Activated CD8-positive, alpha-beta T cell treated with anti-CD3 and anti-CD28 coated beads for 36 hours (primary cell): Measurements from ENCODE around the gene TRAPPC12. TPM values are rescaled to one million over a fixed set of nuclear protein-coding genes. Genes with fewer than 3 reads are reported as not detected.

Source experiments
- ATAC-seq: fragments of 200-7000 bp; cut with Tn5 transposase; one replicate; pipeline ENCODE4 v1.10.0; 2021; ENCODE audit warnings: mild to moderate bottlenecking, moderate library complexity
- CTCF ChIA-PET: fragments of 350-600 bp; sonication (Branson Sonifier 250); formaldehyde crosslinking; loops from one replicate; lab custom pipeline; 2021; ENCODE audit warnings: antibody characterized with exemption; lab: Charles Lee
- POLR2A ChIA-PET: fragments of 350-600 bp; sonication (Branson Sonifier 250); formaldehyde crosslinking; loops from one replicate; lab custom pipeline; 2021; ENCODE audit warnings: antibody characterized with exemption; lab: Charles Lee
- DNase-seq: peaks from one replicate; pipeline ENCODE4 v3.0.0-alpha.2; 2020
- H3K27ac Mint-ChIP-seq: one replicate; pipeline ENCODE4 v1.8.0; 2021; ENCODE audit warnings: mild to moderate bottlenecking, mixed read lengths
- H3K27me3 Mint-ChIP-seq: one replicate; pipeline ENCODE4 v1.8.0; 2021; ENCODE audit warnings: mixed read lengths
- H3K36me3 Mint-ChIP-seq: one replicate; pipeline ENCODE4 v1.8.0; 2021; ENCODE audit warnings: low read depth, mixed read lengths
- H3K4me1 Mint-ChIP-seq: one replicate; pipeline ENCODE4 v1.8.0; 2021; ENCODE audit warnings: low read depth, mixed read lengths
- H3K4me3 Mint-ChIP-seq: one replicate; pipeline ENCODE4 v1.8.0; 2021; ENCODE audit warnings: mild to moderate bottlenecking, moderate library complexity, mixed read lengths
- H3K9me3 Mint-ChIP-seq: one replicate; pipeline ENCODE4 v1.8.0; 2021; ENCODE audit warnings: mixed read lengths
- intact Hi-C: fragments of 100-400 bp; cut with micrococcal nuclease; formaldehyde crosslinking; loops from one replicate; pipeline ENCODE4 v1.10.0; 2022
- total RNA-seq, 2 experiments: library from RNA; stranded (reverse); gene quantifications; one replicate each; pipeline ENCODE4 v1.2.3, GENCODE V29; 2021
- TF ChIP-seq, protein P1 (sequence below): fragments of 200-600 bp; IDR thresholded peaks from one replicate; pipeline ENCODE4 v1.8.0; 2022; ENCODE audit warnings: antibody characterized with exemption, mild to moderate bottlenecking

TRAPPC12 gene
- total RNA-seq, 2 experiments from 2014 or later, result 52.9 to 65.3 TPM

DNA sequence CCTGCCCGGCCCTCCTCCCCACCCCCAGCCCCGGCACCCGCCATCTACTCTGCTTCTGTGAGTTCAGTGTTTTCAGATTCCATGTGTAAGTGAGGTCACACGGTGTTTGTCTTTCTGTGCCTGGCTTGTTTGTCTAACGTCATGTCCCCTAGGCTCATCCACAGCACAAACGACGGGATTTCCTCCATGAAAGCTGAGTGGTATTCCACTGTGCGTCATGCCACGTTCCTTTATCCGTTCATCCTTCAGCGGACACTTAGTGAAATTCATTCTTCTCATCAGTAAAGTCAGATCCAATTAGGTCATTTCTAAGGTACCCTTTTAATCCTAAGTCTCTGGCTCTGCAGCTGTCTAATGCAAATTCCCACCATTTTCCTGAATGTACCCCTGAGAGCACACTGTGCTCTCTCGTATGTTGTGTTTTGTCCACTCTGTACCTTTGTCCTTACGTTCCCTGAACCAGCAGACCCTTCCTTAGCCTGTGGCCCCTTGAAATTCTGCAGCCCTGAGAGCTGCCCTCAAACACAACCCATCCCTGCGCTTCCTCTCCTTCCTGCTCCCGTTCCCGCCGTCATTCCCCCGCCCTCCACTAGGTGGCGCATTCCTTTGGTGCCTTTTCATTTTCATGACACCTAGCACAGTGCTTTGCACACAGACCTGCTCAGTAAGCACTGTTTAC lies 44.1 kb downstream of the TRAPPC12 start:
- Mint-ChIP-seq H3K27me3 (no peaks in the 10 kb centered on the region), H3K4me1 (peaks cover 6% of the 10 kb centered on the region), H3K4me3 (no peak overlapping the region), H3K27ac (no peak overlapping the region), H3K36me3 (peaks cover 27% of the 10 kb centered on the region), H3K9me3 (no peaks in the 10 kb centered on the region)
- ChIA-PET POLR2A (no interaction called here), CTCF (interaction anchor here (0.6 to 5.6 kb wide), 30 partner anchors 8 to 241 kb away, joined by 3 to 34 read pairs (median 4); no protein-coding TSS in a partner anchor)
- TF ChIP-seq, protein P1, sequence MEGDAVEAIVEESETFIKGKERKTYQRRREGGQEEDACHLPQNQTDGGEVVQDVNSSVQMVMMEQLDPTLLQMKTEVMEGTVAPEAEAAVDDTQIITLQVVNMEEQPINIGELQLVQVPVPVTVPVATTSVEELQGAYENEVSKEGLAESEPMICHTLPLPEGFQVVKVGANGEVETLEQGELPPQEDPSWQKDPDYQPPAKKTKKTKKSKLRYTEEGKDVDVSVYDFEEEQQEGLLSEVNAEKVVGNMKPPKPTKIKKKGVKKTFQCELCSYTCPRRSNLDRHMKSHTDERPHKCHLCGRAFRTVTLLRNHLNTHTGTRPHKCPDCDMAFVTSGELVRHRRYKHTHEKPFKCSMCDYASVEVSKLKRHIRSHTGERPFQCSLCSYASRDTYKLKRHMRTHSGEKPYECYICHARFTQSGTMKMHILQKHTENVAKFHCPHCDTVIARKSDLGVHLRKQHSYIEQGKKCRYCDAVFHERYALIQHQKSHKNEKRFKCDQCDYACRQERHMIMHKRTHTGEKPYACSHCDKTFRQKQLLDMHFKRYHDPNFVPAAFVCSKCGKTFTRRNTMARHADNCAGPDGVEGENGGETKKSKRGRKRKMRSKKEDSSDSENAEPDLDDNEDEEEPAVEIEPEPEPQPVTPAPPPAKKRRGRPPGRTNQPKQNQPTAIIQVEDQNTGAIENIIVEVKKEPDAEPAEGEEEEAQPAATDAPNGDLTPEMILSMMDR, result peak; percentile 100
- ATAC-seq (peak; percentile 92), DNase-seq (peak; percentile 83)
- intact Hi-C loops, result loop anchor here (10.0 kb wide), 1 partner anchor 231 kb away; the partner anchor contains the start of gene ALLC

DNA sequence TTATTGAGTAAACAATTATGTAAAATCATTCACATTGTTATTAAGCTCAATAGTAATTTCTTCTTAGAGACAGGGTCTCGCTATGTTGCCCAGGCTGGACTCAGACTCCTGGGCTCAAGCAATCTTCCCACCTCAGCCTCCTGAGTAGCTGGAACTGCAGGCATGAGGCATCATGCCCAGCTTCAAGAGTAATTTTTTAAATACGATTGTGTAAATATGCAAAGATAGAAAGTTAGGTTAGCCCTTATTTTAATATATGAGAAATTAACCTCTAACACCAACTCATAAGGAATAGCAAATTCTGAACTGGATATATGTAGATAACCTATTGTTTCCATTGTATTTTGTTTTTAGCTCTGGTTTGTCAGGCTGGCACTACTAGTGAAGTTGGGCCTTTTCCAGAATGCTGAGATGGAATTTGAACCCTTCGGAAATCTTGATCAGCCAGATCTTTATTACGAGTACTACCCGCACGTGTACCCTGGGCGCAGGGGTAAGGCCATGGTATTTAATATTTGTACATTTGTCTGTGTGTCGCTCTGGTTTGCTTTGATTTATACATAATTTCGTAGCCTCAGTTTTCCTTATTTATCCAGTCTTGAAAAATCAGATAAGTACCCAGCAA lies 44.8 kb downstream of the TRAPPC12 start:
- intact Hi-C loops, result loop anchor here (10.0 kb wide), 1 partner anchor 231 kb away; the partner anchor contains the start of gene ALLC
- Mint-ChIP-seq H3K36me3 (peaks cover 29% of the 10 kb centered on the region), H3K27ac (no peak overlapping the region), H3K4me1 (peaks cover 7% of the 10 kb centered on the region), H3K9me3 (no peaks in the 10 kb centered on the region), H3K4me3 (no peak overlapping the region), H3K27me3 (no peaks in the 10 kb centered on the region)
- ChIA-PET POLR2A (interaction anchor here (1.2 kb wide), 1 partner anchor 10 kb away, joined by 4 read pairs; no protein-coding TSS in a partner anchor), CTCF (interaction anchor here (0.6 to 5.6 kb wide), 26 partner anchors 9 to 241 kb away, joined by 3 to 34 read pairs (median 4); no protein-coding TSS in a partner anchor)
- no peak for DNase-seq
- ATAC-seq, result no peak
- TF ChIP-seq, protein P1, result peak; percentile 86

DNA sequence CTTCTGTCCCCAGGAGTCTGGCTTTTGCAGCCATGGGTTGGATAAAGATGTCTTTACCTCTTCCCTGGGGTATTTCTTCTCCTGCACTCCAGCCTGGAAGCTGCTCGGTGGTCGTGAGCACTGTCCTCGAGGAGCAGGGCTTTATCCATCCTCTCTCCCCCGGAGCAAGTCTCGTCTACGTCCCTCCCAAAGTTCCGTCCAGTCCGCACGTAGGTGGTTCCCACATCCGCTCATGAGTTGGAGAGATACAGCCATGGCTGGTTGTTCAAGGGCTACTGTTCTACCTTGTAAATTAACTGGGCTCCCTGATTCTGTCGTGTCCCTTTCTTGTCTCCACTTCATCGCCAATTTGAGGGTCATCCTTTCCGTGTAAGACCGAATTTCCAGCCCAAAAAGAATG lies 47.1 kb downstream of the TRAPPC12 start:
- POLR2A ChIA-PET, result no interaction called here
- Mint-ChIP-seq H3K4me3 (no peak overlapping the region), H3K36me3 (peaks cover 29% of the 10 kb centered on the region), H3K9me3 (no peaks in the 10 kb centered on the region), H3K4me1 (peaks cover 7% of the 10 kb centered on the region), H3K27me3 (no peaks in the 10 kb centered on the region), H3K27ac (no peak overlapping the region)
- CTCF ChIA-PET, result interaction anchor here (0.7 to 5.6 kb wide), 3 partner anchors 25 to 226 kb away, joined by 3 to 27 read pairs (median 3); no protein-coding TSS in a partner anchor
- DNase-seq (no peak), ATAC-seq (no peak)
- intact Hi-C loops, result loop anchor here (10.0 kb wide), 1 partner anchor 228 kb away; the partner anchor contains the start of gene ALLC
- TF ChIP-seq, protein P1, result no peak

DNA sequence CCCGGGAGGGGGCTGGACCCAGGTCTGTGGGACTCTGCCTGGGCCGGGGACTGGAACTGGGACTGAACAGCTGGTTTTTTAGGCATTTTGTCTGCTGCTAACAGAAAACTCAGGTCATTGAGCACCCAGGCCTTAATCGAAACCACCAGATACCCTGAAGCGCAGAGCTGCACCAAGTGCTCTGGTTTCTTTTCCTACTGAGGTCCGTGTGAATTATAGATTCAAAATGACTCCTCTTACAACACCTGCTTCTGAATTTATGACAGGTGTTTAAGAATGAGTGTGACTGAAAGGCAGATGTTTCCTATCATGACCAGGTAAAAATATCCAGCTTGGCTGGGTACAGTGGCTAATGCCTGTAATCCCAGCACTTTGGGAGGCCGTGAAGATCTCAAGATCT lies 47.8 kb downstream of the TRAPPC12 start:
- TF ChIP-seq, protein P1, result no peak
- no peaks in the 10 kb centered on the region for H3K27me3 Mint-ChIP-seq
- intact Hi-C loops, result loop anchor here (10.0 kb wide), 1 partner anchor 228 kb away; the partner anchor contains the start of gene ALLC
- no peak overlapping the region for H3K4me3 Mint-ChIP-seq
- CTCF ChIA-PET, result interaction anchor here (0.9 to 5.6 kb wide), 2 partner anchors 16 to 225 kb away, joined by 3 to 27 read pairs; no protein-coding TSS in a partner anchor
- H3K27ac Mint-ChIP-seq, result no peak overlapping the region
- H3K36me3 Mint-ChIP-seq, result peaks cover 29% of the 10 kb centered on the region
- no peaks in the 10 kb centered on the region for H3K9me3 Mint-ChIP-seq
- POLR2A ChIA-PET, result no interaction called here
- peaks cover 7% of the 10 kb centered on the region for H3K4me1 Mint-ChIP-seq
- ATAC-seq (no peak), DNase-seq (no peak)
